OCI-LY7 (cell line): ENCODE data around the gene TOR1A. TPM values are rescaled to one million over a fixed set of nuclear protein-coding genes. Genes with fewer than 3 reads are reported as not detected.

Experiments
- BruUV-seq: library from RNA; stranded (reverse); fragments of 400-500 nt; replicated peaks from 2 replicates; lab custom pipeline; 2021; lab: Mats Ljungman, UMichigan
- CTCF ChIA-PET: fragments of 300-600 bp; sonication (Branson Sonifier 250); formaldehyde crosslinking; loops from one replicate; lab custom pipeline; 2022; ENCODE audit warnings: antibody characterized with exemption; ENCODE audit not compliant: unreplicated experiment; lab: Charles Lee
- POLR2A ChIA-PET: fragments of 300-600 bp; sonication (Branson Sonifier 250); formaldehyde crosslinking; loops from one replicate; lab custom pipeline; 2022; ENCODE audit warnings: antibody characterized with exemption; lab: Charles Lee
- DNase-seq: peaks from one replicate; pipeline ENCODE4 v3.0.0-alpha.2; 2015; ENCODE audit warnings: low spot score
- H2AFZ ChIP-seq: fragments of 200-600 bp; sonication (generic), shearing (Covaris generic); 2 replicates; pipeline ENCODE4 v1.6.1; 2014; ENCODE audit warnings: mild to moderate bottlenecking, antibody characterized with exemption, low read length, moderate library complexity
- H3K27ac ChIP-seq: fragments of 200-600 bp; sonication (generic); 2 replicates; pipeline ENCODE4 v1.5.1; 2014; ENCODE audit warnings: mixed run types, low read depth, mild to moderate bottlenecking, moderate library complexity, low read length, inconsistent platforms; ENCODE audit not compliant: poor library complexity, severe bottlenecking
- H3K36me3 ChIP-seq: fragments of 200-600 bp; sonication (generic); 2 replicates; pipeline ENCODE4 v1.6.1; 2014; ENCODE audit warnings: mild to moderate bottlenecking, antibody characterized with exemption, low read length, moderate library complexity, mixed read lengths; ENCODE audit not compliant: insufficient read depth
- H3K4me1 ChIP-seq: fragments of 200-600 bp; sonication (generic); 2 replicates; pipeline ENCODE4 v1.5.1; 2014; ENCODE audit warnings: mild to moderate bottlenecking, low read length; ENCODE audit not compliant: insufficient read depth, poor library complexity, severe bottlenecking
- H3K4me2 ChIP-seq: fragments of 200-600 bp; sonication (generic); 2 replicates; pipeline ENCODE4 v1.6.1; 2014; ENCODE audit warnings: mild to moderate bottlenecking, low read length
- H3K4me3 ChIP-seq: fragments of 200-600 bp; sonication (generic); 2 replicates; pipeline ENCODE4 v1.5.1; 2014; ENCODE audit warnings: mild to moderate bottlenecking, low read depth, low read length; ENCODE audit not compliant: poor library complexity, severe bottlenecking
- H3K79me2 ChIP-seq: fragments of 200-600 bp; sonication (generic); 2 replicates; pipeline ENCODE4 v1.6.1; 2016; ENCODE audit warnings: low read depth, mild to moderate bottlenecking, low read length, moderate library complexity, mixed read lengths; ENCODE audit not compliant: insufficient read depth
- H3K9me2 ChIP-seq: fragments of 200-600 bp; sonication (generic); 2 replicates; pipeline ENCODE4 v1.6.1; 2016; ENCODE audit warnings: mild to moderate bottlenecking, low read length, mixed read lengths; ENCODE audit not compliant: insufficient read depth
- H3K9me3 ChIP-seq: fragments of 200-600 bp; sonication (generic); 2 replicates; pipeline ENCODE4 v1.6.1; 2014; ENCODE audit warnings: mild to moderate bottlenecking, mixed run types, low read length, mixed read lengths
- H4K20me1 ChIP-seq: fragments of 200-600 bp; sonication (generic); 2 replicates; pipeline ENCODE4 v1.6.1; 2014; ENCODE audit warnings: mild to moderate bottlenecking, antibody characterized with exemption, low read length, moderate library complexity, mixed read lengths; ENCODE audit not compliant: insufficient read depth
- EZH2phosphoT487 ChIP-seq: fragments of 200-600 bp; sonication (generic); IDR thresholded peaks from 2 replicates; pipeline ENCODE4 v1.6.1; 2018; ENCODE audit warnings: low read depth, borderline replicate concordance, mild to moderate bottlenecking, mixed run types, antibody characterized with exemption, low read length, moderate library complexity, mixed read lengths
- intact Hi-C: fragments of 100-400 bp; cut with micrococcal nuclease; formaldehyde crosslinking; loops from one replicate; pipeline ENCODE4 v1.10.0; 2022; ENCODE audit not compliant: unreplicated experiment
- total RNA-seq, 2 experiments: library from RNA; depleted of rRNA in 1 of 2; stranded (reverse); fragments of >200 nt in 1 of 2; shearing (Covaris generic) in 1 of 2; gene quantifications; 2 replicates each; pipeline ENCODE4 v1.2.3, GENCODE V29; 2014 to 2022
- TF ChIP-seq, protein P1 (sequence below): fragments of 200-600 bp; sonication (generic); conservative IDR thresholded peaks from 2 replicates; pipeline ENCODE4 v1.5.1; 2014; ENCODE audit warnings: mild to moderate bottlenecking, antibody characterized with exemption, low read length, moderate library complexity, mixed read lengths

Gene TOR1A
- total RNA-seq, 2 experiments from 2014 or later, result 32.7 to 37.0 TPM

DNA sequence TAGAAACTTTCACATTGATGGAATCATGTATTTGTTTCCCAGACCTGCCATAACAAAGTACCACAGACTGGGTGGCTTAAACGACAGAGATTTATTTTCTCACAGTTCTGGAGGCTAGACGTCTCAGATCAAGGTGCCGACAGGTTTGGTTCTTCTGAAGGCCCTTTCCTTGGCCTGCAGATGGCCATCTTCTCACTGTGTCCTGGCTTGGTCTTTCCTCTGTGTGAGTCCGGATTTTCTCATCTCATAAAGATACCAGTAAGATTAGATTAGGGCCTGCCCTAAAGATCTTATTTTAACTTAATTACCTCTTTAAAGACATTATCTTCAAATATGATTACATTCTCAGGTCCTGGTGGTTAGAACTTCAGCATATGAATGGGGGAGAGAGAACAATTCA is 17.1 kb upstream of the TOR1A start:
- BruUV-seq, result no TSS peak
- DNase-seq, result no peak
- TF ChIP-seq, protein P1, sequence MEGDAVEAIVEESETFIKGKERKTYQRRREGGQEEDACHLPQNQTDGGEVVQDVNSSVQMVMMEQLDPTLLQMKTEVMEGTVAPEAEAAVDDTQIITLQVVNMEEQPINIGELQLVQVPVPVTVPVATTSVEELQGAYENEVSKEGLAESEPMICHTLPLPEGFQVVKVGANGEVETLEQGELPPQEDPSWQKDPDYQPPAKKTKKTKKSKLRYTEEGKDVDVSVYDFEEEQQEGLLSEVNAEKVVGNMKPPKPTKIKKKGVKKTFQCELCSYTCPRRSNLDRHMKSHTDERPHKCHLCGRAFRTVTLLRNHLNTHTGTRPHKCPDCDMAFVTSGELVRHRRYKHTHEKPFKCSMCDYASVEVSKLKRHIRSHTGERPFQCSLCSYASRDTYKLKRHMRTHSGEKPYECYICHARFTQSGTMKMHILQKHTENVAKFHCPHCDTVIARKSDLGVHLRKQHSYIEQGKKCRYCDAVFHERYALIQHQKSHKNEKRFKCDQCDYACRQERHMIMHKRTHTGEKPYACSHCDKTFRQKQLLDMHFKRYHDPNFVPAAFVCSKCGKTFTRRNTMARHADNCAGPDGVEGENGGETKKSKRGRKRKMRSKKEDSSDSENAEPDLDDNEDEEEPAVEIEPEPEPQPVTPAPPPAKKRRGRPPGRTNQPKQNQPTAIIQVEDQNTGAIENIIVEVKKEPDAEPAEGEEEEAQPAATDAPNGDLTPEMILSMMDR, result no peak
- TF ChIP-seq EZH2phosphoT487, result no peak
- H3K4me2 ChIP-seq, result no peak overlapping the region
- no peaks in the 10 kb centered on the region for H3K9me2 ChIP-seq
- intact Hi-C loops, result no loop called here
- H3K4me3 ChIP-seq, result no peak overlapping the region
- H3K36me3 ChIP-seq, result no peaks in the 10 kb centered on the region
- H3K9me3 ChIP-seq, result no peaks in the 10 kb centered on the region
- no peak overlapping the region for H3K27ac ChIP-seq
- peaks cover 6% of the 10 kb centered on the region; the same call in 1 of the 2 replicates for H3K79me2 ChIP-seq
- no peaks in the 10 kb centered on the region for H4K20me1 ChIP-seq
- H2AFZ ChIP-seq, result no peak overlapping the region
- ChIA-PET POLR2A (no interaction called here), CTCF (no interaction called here)
- H3K4me1 ChIP-seq, result peaks cover 39% of the 10 kb centered on the region

DNA sequence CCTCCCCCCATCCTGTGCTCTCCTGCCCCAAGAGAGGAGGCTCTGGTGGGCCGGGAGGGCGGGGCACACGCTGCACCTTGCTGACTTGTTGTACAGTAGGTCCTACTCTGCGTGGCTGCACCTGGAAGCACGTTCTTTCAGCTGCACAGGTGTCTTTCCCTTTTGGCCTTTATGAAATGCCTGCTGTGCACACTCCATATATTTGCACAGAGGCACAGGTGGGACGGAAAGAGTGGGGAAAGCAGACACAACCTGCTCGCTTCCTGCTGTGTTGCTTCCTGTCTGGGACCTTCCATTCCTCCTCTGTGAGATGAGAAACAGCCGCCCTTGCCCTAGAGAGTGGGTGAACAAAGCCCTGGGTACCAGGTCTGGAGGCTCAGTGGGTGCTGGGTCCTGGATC is 16.1 kb upstream of the TOR1A start:
- Histone ChIP-seq H3K36me3 (no peaks in the 10 kb centered on the region), H3K9me2 (no peaks in the 10 kb centered on the region), H3K79me2 (peaks cover 10% of the 10 kb centered on the region; the same call in 1 of the 2 replicates), H3K4me1 (peaks cover 38% of the 10 kb centered on the region), H3K27ac (peak overlapping the region; percentile 62), H3K4me3 (no peak overlapping the region), H3K9me3 (no peaks in the 10 kb centered on the region), H4K20me1 (no peaks in the 10 kb centered on the region), H3K4me2 (peak overlapping the region; percentile 58), H2AFZ (no peak overlapping the region)
- no TSS peak for BruUV-seq
- intact Hi-C loops, result no loop called here
- DNase-seq, result peak; percentile 56
- ChIA-PET CTCF (no interaction called here), POLR2A (interaction anchor here (0.6 kb wide), 1 partner anchor 11 kb away, joined by 3 read pairs; no protein-coding TSS in a partner anchor)
- TF ChIP-seq, protein P1, result no peak
- no peak for TF ChIP-seq EZH2phosphoT487

DNA sequence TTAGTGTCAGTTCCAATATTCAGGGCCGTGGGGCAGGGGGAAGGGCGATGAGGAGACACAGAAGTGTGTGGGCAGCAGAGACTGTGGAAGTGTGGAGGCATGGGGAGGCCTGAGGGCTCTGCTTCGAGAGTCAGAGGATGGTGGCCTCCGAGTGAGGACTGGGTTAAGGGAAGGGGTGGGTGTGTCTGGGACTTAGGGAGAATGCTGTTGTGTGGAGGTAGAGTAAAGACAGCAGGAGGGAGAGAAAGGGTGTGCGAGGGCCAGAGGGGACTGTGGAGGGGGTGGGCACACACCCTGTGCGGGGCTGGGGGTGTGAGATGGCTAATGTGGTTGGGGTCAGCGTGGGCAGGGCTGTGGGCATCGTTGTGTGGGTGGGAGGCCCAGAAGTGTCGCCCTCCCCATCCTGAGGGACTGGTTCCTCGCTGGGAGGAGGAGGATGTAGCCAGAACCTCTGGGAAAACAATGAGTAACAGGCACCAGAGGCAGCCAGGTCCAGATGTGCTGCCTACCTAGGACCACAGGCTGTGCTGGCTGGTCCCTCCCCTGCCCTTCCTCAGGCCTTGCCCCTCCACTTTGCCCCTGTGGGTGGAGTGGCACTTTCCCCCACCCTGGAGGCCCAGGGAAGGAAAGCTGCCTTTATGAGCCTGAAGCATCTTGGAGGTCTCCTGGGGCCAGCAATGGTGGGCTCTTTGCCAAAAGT is 15.5 kb upstream of the TOR1A start:
- no peak for DNase-seq
- Histone ChIP-seq H3K36me3 (no peaks in the 10 kb centered on the region), H3K4me1 (peaks cover 37% of the 10 kb centered on the region), H4K20me1 (no peaks in the 10 kb centered on the region), H2AFZ (no peak overlapping the region), H3K4me3 (no peak overlapping the region), H3K27ac (peak overlapping the region; percentile 62), H3K79me2 (peaks cover 15% of the 10 kb centered on the region), H3K9me2 (no peaks in the 10 kb centered on the region), H3K4me2 (peak overlapping the region; percentile 58), H3K9me3 (no peaks in the 10 kb centered on the region)
- CTCF ChIA-PET, result no interaction called here
- BruUV-seq, result no TSS peak
- TF ChIP-seq, protein P1, result no peak
- no peak for TF ChIP-seq EZH2phosphoT487
- intact Hi-C loops, result no loop called here
- POLR2A ChIA-PET, result interaction anchor here (0.6 kb wide), 1 partner anchor 11 kb away, joined by 3 read pairs; no protein-coding TSS in a partner anchor
